GM19240 (cell line): ENCODE data around the gene MAK.
"Not testable (repeated sequence)": the region's sequence is repeated elsewhere in the genome, so short reads cannot be mapped to it uniquely, and the experiment has no call there.

Experiments
- DNase-seq: peaks from one replicate; pipeline ENCODE4 v3.0.0; 2011; ENCODE audit warnings: low spot score; ENCODE audit not compliant: insufficient read length

MAK gene

DNA sequence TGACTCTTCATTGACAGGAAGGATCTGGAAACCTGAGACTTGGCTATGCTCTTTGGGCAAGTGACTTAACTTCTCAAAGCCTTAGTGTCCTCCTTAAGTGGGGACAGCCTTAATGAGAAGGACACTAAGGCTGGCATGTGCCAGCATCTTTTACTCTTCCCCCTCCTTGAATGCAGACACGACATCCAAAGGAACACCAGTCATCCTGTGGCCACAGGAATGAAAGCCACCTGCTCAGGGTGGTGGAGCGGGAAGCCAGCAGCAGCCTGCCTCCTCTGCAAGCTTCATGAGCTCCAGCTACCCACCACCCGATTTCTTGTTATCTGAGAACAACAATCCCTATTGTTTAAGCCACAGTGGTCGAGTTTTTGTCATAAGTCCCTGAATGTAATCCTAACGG lies 46.2 kb downstream of the MAK start:
- no peak for DNase-seq

DNA sequence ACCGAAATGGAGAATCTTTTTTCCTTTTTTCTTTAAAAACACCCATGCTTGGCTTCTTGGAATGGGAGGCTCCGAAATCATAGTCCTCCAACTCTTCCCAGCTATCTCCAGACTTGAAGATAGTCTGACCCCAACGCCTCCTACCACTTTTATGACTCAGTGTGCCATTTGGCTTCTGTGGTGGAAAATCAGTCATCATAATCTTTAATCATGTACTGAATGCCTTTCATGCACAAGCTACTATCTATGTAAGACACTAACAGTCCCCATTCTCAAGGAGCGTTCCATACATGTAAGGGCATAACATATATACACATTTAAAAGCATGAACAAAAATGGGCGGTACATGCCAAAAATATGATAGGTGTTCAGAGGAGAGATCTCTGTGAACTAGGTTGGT lies 46.7 kb downstream of the MAK start:
- DNase-seq = no peak

DNA sequence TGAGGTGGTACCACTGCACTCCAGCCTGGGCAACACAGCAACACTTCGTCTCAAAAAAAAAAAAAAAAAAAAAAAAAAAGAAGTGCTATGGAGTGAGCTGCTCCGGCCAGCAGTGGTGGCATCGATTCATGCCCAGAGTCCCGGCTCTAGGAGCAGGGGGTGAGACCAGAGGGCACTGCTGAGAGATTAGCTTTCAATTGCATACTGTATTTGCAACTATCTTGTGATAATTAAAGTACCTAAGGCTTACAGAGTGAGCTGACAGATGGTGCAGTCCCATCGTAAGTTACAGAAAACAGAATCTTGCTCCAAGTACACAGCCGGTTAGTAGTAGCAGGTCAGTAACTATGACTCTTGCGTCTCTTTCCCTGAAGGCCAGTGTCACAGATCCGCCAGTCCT lies 59.3 kb downstream of the MAK start:
- DNase-seq = no peak

DNA sequence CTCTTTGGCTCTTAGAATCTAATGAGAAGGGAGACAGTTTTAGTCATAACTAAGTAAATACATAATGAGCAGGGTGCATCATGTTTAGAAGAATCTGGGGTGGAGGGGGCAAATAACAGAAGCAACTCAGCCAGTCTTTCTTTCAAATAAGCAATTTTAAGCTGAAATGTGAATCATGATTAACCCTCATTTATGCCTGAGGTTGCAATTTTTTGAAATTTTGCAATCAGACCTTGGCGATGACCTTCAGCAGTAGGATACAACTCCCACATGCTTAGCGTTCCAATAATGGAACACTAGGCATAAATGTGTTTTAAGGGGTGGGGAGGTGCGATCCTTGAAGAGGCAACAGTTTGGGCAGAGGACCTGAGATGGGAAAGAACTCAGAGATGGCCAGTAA lies 60.1 kb downstream of the MAK start:
- no peak for DNase-seq

DNA sequence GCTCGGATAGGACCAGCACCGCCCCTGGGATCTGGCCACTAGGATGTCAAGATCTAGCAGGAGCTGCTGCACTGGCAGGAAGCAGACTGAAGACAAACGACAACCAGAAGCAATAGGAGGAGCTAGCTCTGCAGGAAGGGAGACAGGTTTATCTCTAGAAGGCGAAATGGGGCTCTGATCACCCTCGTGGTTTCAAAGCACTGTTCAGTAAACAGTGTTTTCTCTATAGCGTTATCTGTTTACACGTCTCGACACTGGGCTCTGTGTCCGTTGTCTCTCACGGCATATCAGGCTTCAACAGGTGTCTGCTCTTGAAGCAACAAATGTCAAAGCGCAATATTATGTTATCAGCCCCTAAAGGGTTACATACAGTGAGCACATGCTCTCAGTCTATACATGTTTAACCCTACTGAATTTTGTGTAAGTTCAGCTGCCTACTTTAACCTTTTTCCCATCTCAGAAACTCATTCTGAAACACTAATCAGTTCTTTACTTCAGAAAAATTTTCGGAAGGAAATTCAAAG lies 66.9 kb downstream of the MAK start:
- no peak for DNase-seq

DNA sequence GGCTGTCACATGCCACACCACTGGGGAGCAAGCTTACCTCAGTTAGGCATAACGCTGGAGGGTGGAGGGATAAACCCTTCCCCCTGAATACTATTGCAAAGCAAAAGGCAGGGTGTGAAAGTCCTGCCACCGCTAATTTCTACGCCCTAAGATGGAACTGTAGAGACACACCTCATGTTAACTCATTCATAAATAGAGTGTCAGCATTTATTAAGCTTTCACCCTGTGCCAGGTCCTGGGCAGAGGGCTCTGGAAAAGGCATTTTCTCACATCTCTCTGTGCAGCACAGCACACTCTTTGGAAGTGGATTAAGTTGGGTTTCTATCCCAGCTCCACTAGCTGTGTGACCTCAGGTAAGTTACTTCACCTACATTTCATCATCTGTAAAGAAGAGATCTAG lies 68.9 kb downstream of the MAK start:
- DNase-seq = no peak

DNA sequence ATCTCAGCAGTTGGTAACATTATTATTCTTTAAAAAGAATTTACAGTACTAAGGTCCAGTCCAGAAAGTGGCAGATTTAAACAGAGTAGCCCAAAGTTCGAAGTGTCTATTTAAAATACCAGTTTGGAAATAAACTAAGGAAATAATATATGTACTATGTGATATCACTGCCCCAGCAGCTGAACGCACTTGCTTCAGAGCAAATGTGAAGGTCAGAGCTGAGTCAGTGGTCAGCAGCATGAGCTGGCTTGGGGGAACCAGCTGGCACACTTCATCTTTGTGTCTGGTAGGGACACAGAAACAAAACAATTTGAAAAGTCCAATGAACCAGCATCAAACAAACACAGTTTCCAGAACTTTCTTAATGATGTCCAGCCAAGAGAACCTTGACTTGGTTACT lies 75.3 kb downstream of the MAK start:
- DNase-seq = no peak

DNA sequence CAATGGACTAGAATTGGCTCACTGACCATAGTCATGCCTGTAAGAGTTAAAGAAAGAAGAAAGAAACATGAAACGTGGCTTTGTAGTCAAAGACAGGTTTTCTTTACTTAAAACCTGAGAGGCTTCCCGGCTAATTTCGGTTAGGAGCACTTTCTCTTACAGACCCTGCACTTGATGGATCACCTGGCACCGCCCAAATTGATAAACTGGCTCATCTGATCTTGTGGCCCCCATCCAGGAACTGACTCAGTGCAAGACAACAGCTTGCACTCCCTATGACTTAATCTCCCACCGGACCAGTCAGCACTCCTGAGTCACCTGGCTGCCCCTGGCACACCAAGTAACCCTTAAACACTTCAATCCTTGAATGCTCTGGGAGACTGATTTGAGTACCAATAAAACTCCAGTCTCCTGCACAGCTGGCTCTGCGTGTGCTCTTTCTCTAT lies 78.4 kb downstream of the MAK start:
- no peak for DNase-seq

DNA sequence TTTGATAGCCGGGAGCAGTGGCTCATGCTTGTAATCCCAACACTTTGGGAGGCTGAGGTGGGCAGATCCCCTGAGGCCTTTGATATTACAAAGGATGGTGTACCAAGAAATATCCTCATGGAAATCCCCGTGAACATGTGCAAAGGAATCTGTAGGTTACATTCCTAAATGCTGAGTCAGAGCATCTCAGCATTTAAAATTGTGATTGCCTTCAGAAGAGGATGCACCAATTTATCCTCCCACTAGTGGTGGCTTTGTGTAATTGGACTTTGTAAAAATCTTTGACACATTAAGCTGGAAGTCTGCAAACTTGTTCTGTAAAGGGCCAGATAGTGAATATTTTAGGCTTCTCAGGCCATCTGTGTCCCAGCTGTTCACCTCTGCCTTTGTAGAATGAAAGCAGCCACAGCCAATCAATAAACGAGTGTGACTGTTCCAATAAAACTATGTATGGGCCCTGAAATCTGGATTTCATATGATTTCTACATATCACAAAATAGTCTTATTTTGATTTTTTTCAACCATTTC lies 79.0 kb downstream of the MAK start:
- DNase-seq = no peak

DNA sequence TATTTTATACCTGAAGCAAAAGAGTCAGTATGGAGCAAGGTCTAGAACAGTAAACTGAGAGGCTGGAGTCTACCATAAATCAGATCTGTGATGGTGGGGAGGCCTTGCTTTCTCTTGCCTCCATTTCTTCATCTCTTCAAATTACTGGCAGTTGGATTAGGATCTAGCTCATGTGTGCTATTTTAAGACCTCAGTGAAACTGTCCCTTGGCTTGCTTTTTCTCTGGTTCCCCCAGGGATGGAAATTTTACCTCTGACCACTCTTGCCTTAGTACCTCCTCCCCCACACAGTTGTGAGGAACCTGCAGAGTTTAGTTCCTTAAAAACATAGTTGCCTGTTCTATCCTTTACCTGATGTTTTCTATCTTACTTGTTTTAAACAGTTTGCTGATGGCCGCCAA lies 82.3 kb downstream of the MAK start:
- DNase-seq = no peak

DNA sequence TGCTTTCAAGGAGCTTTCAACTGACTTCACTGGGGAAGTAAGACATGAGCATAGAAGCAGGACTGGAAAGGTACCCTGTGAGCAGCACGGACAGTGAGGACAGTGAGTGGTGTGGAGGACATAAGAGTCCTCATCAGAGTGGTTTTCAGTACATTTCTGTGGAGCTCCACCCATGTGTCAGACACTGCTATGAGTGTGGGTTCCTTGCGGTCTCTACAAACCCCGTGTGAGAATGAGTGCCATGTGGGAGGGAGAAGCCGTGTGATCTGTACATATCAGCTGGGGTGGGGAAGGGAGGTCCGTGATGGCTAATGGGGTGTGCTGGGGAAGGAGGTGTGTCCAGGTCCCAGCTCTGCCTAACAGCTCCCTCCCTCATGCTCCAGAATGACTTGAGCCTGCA lies 86.6 kb downstream of the MAK start:
- DNase-seq = not testable (repeated sequence)

DNA sequence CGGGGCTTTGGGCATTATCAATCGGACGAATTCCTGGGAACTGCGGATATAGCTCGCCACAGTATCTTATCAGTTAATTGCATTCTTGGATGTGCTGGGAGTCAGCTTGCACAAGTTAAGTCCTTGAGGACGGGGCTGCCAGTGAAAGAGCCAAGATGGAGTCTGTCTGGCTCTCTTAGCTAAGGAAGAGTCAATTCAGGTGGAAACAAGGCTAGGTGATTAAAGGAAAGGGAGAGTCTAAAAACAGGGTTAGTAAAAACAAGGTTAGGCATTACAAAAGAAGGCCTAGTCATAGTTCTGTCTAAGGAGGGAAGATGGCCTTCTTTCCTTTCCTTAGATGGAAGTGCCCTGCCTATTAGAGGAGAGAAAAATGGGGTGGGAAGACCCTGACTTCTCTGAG lies 87.8 kb downstream of the MAK start:
- not testable (repeated sequence) for DNase-seq

DNA sequence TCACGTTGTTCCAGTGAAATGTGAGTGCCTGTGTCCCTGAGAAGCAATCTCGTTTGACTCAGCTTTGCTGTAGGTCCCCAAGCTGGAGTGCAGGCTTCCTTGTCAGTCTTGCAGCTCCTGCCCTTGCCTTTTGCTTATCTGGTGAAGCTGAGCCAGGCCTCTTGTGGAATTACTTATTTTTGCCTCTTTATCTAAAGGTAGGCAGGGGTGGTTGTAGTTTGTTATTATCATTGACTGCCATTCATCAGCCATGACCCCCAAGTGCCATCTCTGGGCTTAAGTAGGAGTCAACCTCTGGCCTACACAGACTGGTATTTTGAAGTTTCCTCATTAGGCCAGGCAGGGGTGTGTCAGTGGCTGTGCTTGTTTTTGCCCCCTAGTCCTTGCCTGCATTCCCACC lies 88.6 kb downstream of the MAK start:
- DNase-seq = no peak

DNA sequence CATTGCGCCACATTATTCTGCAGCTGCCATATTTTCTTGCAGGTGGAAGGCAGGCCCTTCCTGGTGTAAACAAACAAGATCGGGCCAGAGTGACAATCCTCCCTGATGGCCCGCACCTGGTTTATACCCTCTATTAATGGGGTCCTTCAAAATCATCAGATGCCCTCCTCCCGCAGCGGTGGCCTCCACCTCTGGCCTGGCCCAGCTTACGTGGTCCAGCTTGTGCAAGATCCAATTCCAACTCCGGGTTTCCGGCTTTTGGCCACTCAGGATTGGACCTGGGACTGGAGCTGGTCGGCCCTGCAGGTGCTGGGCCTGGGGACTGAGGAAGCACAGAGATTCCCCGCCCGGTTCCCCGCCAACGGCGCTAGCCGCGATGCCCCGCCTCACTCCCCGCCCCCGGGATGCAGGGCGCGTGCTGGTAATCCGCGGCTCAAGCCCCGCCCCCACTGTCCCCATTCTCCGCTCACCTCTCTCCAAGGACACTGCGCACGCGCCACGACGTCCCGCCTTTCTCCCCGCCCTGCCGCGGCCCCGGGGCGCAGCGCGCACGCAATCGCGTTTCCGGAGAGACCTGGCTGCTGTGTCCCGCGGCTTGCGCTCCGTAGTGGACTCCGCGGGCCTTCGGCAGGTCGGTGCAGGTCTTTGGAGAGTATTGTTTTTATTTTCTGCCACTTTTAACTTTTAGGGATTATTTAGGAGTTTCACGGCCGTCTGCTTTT lies 90.9 kb downstream of the MAK start, which contains the start of gene TMEM14B:
TMEM14B (plus strand) TSS at position 555 of the 722 bp plus-strand sequence. CDS start 1,441 bp downstream, outside the sequence.
- peak; percentile 93 for DNase-seq

DNA sequence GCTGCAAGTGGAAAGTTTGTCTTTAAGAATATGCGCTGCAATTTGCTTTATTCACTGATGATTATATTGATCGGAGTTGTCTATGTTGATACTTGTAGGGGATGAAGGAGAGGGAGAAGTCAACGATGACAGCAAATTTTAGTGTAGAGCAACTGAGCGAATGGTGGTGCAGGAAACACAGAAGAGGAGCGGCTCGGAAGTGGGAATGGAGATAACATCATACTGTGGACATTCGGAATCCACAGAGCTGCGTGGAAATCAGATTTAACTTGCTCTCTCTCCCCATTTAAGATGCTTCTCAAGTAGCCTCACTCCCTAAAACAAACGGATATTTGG lies 91.5 kb downstream of the MAK start:
- DNase-seq = no peak

DNA sequence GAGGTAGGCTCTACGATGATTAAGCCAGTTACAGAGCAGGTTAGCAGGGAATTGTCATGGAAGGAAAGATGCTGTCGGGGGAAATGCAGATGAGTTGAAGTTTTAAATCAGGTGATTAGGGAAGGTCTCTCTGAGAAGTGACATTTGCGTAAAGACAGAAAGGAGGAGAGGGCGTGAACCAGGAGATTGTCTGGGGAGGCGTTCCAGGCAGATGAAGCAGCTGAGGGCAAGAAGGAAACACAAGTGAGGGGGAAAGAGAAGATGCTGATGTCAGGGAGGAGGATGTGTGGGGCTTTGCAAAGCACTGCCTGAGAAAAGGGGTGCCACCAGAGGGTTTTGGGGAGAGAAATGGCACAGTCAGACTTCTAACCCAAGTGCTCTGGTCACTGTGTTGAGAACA lies 93.2 kb downstream of the MAK start:
- no peak for DNase-seq

DNA sequence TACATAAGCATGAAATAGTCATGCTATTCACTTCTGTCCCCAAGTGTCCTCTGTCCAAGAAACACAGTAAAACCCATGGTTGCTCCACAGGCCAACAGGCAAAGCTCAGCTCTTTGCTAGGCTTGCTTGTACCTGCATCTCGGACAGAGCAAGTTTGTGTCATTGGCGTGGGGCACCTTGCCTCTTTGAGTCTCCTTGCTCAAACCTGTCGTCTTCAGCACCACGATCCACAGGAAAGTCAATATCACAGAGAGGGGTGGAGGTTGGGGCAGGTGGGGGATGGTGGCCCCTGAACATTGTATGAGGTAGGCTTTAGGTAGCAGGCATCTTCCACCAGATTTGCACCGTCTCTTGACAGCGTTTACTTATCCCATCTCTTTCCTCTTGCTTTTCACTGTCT lies 94.8 kb downstream of the MAK start:
- no peak for DNase-seq

DNA sequence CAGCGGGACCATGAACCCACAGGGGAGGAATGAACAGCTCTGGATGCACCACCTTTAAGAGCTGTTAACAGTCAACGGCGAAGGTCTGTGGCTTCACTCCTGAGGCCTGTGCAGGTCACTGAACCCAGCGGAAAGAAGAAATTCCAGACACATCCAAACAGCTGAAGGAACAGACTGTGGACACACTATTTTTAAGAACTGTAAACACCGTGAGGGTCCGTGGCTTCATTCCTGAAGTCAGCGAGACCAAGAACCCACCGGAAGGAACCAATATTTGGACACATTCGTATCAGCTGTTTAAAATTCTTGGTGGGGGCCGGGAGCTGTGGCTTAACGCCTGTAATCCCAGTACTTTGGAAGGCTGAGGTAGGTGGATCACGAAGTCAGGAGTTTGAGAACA lies 96.1 kb downstream of the MAK start:
- no peak for DNase-seq

DNA sequence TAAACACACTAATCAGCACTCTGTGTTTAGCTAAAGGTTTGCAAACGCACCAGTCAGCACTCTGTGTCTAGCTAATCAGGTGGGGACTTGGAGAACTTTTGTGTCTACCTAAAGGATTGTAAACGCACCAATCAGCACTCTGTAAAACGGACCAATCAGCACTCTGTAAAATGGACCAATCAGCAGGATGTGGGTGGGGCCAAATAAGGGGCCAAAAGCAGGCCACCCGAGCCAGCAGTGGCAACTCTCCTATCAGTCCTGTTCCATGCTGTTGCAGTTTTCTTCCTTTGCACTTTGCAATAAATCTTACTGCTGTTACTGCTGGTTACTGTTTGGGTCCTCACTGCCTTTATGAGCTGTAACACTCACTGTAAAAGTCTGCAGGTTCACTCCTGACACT lies 96.7 kb downstream of the MAK start:
- DNase-seq = not testable (repeated sequence)

DNA sequence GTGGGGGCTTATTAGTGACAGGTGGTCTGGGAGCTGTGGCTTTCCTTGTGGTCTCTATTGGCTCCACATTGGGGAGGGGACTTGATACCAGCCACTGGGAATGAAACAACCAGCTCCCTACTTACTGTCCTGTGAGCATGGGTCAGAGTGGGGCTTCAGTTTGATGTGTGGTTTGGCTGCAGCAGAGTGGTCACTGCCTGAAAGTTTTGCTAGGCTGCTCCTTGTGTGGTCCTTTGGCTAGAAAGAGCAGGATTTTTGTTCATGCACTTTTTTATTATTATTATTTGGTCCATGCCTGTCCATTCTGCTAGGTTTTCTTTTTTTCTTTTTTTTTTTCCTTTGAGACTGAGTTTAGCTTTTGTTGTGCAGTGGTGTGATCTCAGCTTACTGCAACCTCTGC lies 98.3 kb downstream of the MAK start:
- no peak for DNase-seq

DNA sequence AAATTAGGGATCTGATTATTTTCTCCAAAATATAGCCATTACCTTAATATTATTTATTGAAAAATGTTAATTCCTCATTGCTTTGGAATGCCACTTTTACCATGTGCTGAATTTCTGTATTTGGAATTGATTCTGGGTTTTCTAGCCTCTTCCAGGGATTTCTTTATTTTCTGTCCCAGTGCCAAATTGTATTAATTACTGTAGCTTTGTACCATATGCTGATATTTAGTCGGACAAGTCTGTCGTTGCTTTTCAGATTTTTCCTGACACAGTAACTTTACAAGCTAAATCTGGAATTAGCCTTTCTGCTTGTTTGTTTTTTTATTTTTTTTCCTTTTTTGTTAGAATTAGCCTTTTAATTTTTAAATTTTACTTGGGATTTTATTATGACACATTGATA lies 101.6 kb downstream of the MAK start:
- DNase-seq = no peak

DNA sequence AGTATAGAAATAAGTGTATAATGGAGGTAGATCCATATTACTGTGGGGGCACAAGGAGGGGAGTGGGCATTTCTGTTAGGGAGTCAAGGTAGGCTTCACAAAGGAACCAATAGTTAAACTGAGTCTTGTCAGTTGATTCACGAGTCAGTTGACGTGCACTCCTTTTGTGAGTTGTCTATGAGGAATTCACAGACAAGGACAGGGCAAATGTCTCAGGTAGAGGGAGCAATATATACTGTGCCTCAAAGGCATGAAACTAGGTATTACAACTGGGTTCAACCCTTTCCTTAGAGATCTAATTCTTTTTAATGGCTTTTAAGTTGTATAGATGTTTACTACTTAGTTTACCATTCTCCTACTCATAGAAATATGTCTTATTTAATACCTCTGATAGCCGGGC lies 104.5 kb downstream of the MAK start:
- DNase-seq = no peak

DNA sequence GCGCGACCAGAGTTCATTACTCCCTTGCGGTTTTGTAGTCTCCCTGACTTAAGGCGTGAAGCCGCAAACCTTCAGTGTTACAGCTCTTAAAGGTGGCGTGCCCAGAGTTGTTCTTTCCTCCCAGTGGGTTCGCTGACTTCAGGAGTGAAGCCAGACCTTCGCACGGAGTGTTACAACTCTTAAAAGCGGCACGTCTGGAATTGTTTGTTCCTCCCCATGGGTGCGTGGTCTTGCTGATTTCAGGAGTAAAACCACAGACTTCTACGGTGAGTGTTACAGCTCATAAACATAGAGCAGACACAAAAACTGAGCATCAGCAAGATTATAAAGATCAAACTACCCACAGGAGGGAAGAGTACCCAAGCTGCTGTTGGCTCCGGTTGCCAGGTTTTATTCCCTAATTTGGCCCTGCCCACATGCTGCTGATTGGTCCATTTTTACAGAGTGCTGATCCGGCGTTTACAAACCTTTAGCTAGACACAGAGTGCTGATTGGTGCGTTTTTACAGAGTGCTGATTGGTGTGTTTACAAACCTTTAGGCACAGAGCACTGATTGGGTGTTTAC lies 105.1 kb downstream of the MAK start:
- no peak for DNase-seq
